Activated CD4-positive, alpha-beta T cell treated with anti-CD3 and anti-CD28 coated beads for 36 hours (primary cell): Measurements from ENCODE around the gene LYRM2. TPM values are rescaled to one million over a fixed set of nuclear protein-coding genes. Genes with fewer than 3 reads are reported as not detected.
A peak's percentile ranks its signal among the peaks of the same experiment; 100 is the strongest.

Experiments used
- ATAC-seq: fragments of 200-7000 bp; cut with Tn5 transposase; one replicate; pipeline ENCODE4 v1.10.0; 2021; ENCODE audit warnings: mild to moderate bottlenecking, moderate library complexity
- CTCF ChIA-PET: fragments of 350-600 bp; sonication (Branson Sonifier 250); formaldehyde crosslinking; loops from one replicate; lab custom pipeline; 2021; ENCODE audit warnings: antibody characterized with exemption; lab: Charles Lee
- POLR2A ChIA-PET: fragments of 350-600 bp; sonication (Branson Sonifier 250); formaldehyde crosslinking; loops from one replicate; lab custom pipeline; 2021; ENCODE audit warnings: antibody characterized with exemption, inconsistent platforms; lab: Charles Lee
- DNase-seq: peaks from one replicate; pipeline ENCODE4 v3.0.0-alpha.2; 2020
- H3K27ac Mint-ChIP-seq: one replicate; pipeline ENCODE4 v1.8.0; 2021; ENCODE audit warnings: mixed read lengths
- H3K27me3 Mint-ChIP-seq: one replicate; pipeline ENCODE4 v1.8.0; 2021; ENCODE audit warnings: mixed read lengths
- H3K36me3 Mint-ChIP-seq: one replicate; pipeline ENCODE4 v1.8.0; 2021; ENCODE audit warnings: low read depth, mixed read lengths
- H3K4me1 Mint-ChIP-seq: one replicate; pipeline ENCODE4 v1.8.0; 2021; ENCODE audit warnings: mixed read lengths
- H3K4me3 Mint-ChIP-seq: one replicate; pipeline ENCODE4 v1.8.0; 2021; ENCODE audit warnings: mild to moderate bottlenecking, moderate library complexity, mixed read lengths
- H3K9me3 Mint-ChIP-seq: one replicate; pipeline ENCODE4 v1.8.0; 2021; ENCODE audit warnings: low read depth, mixed read lengths
- intact Hi-C, 2 experiments: fragments of 100-400 bp; cut with DNase I in 1 of 2; cut with micrococcal nuclease in 1 of 2; formaldehyde crosslinking; loops; one replicate each; pipeline versions ENCODE4 v1.14.2 to v1.15.1; 2022 to 2024; cut with DNase I, micrococcal nuclease
- total RNA-seq, 2 experiments: library from RNA; stranded (reverse); gene quantifications; one replicate each; pipeline ENCODE4 v1.2.3, GENCODE V29; 2021

Gene LYRM2
- total RNA-seq, 2 experiments from 2014 or later, result 24.5 to 27.9 TPM

DNA sequence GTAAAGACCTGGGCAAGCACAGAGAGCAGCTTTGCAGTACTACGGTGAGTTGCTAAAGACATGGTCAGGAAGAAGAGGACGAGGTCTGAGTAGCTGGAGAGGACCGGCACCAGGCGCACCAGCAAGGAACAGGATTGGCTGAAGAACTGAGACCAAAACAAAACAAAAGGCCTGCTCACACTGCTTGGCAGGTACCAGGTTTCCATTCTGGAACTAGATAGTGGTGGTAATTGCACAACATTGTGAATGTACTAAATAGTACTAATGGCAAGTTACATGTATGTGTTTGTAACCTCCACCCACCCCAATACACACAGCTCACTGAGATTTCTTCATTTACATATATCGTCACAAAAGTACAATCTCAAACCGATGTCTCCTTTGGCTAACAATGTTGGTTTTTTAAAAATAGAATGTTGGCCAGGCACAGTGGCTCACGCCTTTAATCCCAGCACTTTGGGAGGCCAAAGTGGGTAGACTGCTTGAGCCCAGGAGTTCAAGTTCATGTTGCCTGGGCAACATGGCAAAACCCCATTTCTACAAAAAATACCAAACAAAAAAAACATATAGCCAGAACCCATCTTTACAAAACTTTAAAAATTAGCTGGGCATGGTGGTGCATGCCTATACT, 32.5 kb upstream of the LYRM2 start:
- ChIA-PET CTCF (interaction anchor here (1.0 kb wide), 1 partner anchor 9 kb away, joined by 4 read pairs; no protein-coding TSS in a partner anchor), POLR2A (interaction anchor here (1.0 kb wide), 1 partner anchor 38 kb away, joined by 3 read pairs; no protein-coding TSS in a partner anchor)
- no peaks in the 10 kb centered on the region for H3K27me3 Mint-ChIP-seq
- ATAC-seq (no peak), DNase-seq (no peak)
- no peaks in the 10 kb centered on the region for H3K9me3 Mint-ChIP-seq
- intact Hi-C loops, result no loop called here
- peaks cover 44% of the 10 kb centered on the region for H3K36me3 Mint-ChIP-seq
- H3K4me1 Mint-ChIP-seq, result no peaks in the 10 kb centered on the region
- no peak overlapping the region for H3K4me3 Mint-ChIP-seq
- no peak overlapping the region for H3K27ac Mint-ChIP-seq

DNA sequence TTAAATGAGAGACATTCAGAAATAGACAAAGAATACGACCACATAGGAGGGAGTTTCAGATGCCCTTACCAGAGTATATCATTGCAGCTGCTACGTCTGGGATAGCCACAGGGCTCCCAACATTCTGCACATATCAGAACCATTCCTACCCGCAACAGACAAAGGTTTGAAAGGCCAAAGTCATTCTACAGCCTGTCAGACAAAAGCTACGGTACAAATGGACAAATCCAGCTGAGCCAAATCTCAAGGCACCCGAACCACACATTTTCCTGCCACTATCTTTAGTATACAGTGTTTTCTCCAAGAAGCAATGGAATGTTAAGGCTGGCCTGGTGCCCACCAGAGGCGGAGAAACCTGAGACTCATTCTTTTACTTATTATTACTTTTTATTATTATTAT, 30.5 kb upstream of the LYRM2 start:
- intact Hi-C loops, result no loop called here
- H3K9me3 Mint-ChIP-seq, result no peaks in the 10 kb centered on the region
- no peaks in the 10 kb centered on the region for H3K4me1 Mint-ChIP-seq
- POLR2A ChIA-PET, result no interaction called here
- CTCF ChIA-PET, result no interaction called here
- ATAC-seq, result no peak
- no peaks in the 10 kb centered on the region for H3K27me3 Mint-ChIP-seq
- H3K4me3 Mint-ChIP-seq, result no peak overlapping the region
- peaks cover 37% of the 10 kb centered on the region for H3K36me3 Mint-ChIP-seq
- no peak for DNase-seq
- H3K27ac Mint-ChIP-seq, result no peak overlapping the region

GRCh38 chr6:89667872-89668556, 29.5 kb upstream of the LYRM2 start:
- POLR2A ChIA-PET, result no interaction called here
- DNase-seq (no peak), ATAC-seq (no peak)
- Mint-ChIP-seq H3K27me3 (no peaks in the 10 kb centered on the region), H3K27ac (no peak overlapping the region), H3K4me1 (no peaks in the 10 kb centered on the region), H3K9me3 (no peaks in the 10 kb centered on the region), H3K36me3 (peaks cover 39% of the 10 kb centered on the region), H3K4me3 (no peak overlapping the region)
- CTCF ChIA-PET, result interaction anchor here (0.6 to 0.8 kb wide), 2 partner anchors 17 to 202 kb away, joined by 3 to 4 read pairs; no protein-coding TSS in a partner anchor
- intact Hi-C loops, result no loop called here

DNA sequence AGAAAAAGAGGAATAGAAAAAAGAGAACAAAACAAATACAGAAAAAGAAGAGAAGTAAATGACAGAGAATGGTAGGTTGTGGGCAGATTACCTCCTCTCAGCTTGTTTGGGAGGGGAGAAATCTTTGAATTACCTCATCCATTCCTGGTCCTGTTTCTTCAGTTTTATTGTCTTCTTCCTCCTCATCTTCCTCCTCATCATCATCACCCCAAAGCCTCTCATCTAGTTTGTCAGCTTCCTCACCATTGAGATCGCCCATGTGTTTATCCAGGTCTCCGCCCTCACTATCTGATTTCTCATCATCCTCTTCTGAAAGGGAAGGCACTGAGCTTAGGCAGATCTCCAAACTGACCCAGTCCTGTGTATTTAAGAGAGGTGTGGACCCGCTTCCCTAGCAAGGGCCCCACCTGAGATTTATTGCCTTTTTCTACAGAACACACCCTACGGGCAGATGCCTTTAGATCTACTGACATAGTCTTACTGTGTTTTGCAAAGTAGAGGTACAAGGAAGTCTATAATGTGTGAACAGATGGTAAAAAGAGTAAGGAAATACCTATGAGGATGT, 24.2 kb upstream of the LYRM2 start:
- Mint-ChIP-seq H3K27me3 (no peaks in the 10 kb centered on the region), H3K27ac (peak overlapping the region; percentile 0), H3K36me3 (peaks cover 41% of the 10 kb centered on the region), H3K9me3 (no peaks in the 10 kb centered on the region), H3K4me1 (no peaks in the 10 kb centered on the region), H3K4me3 (no peak overlapping the region)
- ChIA-PET CTCF (interaction anchor here (0.6 to 1.4 kb wide), 3 partner anchors 8 to 100 kb away, joined by 3 to 5 read pairs (median 4); no protein-coding TSS in a partner anchor), POLR2A (no interaction called here)
- ATAC-seq (no peak), DNase-seq (no peak)
- intact Hi-C loops, result no loop called here

- POLR2A ChIA-PET, result no interaction called here
- no peaks in the 10 kb centered on the region for H3K9me3 Mint-ChIP-seq
- no peak overlapping the region for H3K27ac Mint-ChIP-seq
- intact Hi-C loops, result no loop called here
- H3K36me3 Mint-ChIP-seq, result peaks cover 46% of the 10 kb centered on the region
- DNase-seq (no peak), ATAC-seq (no peak)
- no peaks in the 10 kb centered on the region for H3K27me3 Mint-ChIP-seq
- no peaks in the 10 kb centered on the region for H3K4me1 Mint-ChIP-seq
- CTCF ChIA-PET, result interaction anchor here (1.4 kb wide), 1 partner anchor 10 kb away, joined by 4 read pairs; no protein-coding TSS in a partner anchor
- no peak overlapping the region for H3K4me3 Mint-ChIP-seq
Measured at GRCh38 chr6:89661559-89661958, 23.0 kb upstream of the LYRM2 start.

DNA sequence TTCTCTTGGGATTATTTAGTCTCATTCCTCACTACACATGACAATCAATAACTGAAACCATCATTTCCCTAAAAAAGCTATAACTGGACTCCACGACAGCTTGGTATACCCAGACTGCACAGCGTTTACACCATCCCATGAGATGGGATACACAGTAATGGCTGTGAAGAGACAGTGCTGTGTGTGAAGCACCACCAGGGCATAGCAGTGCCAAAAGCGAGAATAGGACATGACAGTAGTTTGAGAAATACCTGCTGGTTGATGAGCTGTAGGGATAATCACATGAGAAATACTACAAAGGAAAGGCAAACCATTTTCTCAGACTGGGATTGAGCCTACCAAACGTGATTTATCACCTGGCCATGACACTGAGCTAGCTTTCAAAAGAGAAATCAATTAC, 22.4 kb upstream of the LYRM2 start:
- POLR2A ChIA-PET, result no interaction called here
- ATAC-seq, result no peak
- no peak overlapping the region for H3K27ac Mint-ChIP-seq
- no peak overlapping the region for H3K4me3 Mint-ChIP-seq
- no peaks in the 10 kb centered on the region for H3K27me3 Mint-ChIP-seq
- intact Hi-C loops, result no loop called here
- H3K36me3 Mint-ChIP-seq, result peaks cover 47% of the 10 kb centered on the region
- DNase-seq, result no peak
- H3K4me1 Mint-ChIP-seq, result no peaks in the 10 kb centered on the region
- CTCF ChIA-PET, result interaction anchor here (1.4 kb wide), 1 partner anchor 10 kb away, joined by 4 read pairs; no protein-coding TSS in a partner anchor
- no peaks in the 10 kb centered on the region for H3K9me3 Mint-ChIP-seq

DNA sequence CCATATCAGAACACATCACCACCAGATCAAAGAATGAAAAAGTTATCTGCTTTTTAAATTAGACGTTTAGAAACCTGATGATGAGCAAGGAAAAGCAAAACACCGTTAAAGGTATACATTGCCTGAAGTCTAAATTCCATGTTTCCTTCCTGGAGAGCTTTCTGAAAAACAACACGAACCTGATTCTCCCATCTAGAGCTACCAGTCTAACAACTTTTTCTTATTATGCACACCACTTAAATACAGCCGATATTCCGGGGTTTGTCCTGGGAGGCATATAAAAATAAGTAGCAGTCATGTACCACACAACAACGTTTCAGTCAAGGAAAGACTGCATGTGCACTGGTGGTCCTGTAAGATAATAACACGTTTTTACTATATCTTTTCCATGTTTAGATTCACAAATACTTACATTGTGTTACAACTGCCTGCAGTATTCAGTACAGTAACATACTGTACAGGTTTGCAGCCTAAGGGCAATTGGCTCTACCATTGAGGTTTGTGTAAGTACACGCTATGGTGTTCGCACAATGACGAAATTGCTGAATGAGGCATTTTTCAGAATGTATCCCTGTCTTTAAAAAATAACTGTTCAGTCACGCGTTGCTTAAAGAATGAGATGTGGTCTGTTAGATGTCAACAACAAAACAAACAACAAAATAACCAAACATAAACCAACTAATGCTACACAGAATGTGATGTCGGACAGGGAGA, 19.1 kb upstream of the LYRM2 start:
- Mint-ChIP-seq H3K4me3 (no peak overlapping the region), H3K27ac (no peak overlapping the region), H3K27me3 (no peaks in the 10 kb centered on the region), H3K9me3 (no peaks in the 10 kb centered on the region), H3K4me1 (no peaks in the 10 kb centered on the region), H3K36me3 (peaks cover 47% of the 10 kb centered on the region)
- ChIA-PET CTCF (no interaction called here), POLR2A (no interaction called here)
- no peak for DNase-seq
- ATAC-seq, result no peak
- intact Hi-C loops, result no loop called here

DNA sequence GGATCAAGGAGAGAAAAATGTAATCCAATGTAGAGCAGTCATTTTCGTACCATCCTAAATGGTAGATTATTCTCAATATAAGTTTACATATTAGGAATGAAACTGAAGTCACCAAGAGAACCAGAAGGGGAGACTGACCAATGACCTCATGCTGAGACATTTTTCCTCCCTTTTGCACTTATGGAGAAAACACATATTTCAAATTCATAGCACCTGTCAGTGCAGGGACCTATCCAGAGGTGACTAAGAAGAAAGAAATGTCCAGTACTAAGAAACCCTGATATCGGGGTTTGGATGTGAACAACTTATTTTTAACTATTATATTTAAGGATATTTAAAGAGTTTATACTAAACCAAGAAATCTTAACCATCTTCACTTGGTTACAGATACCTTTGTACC, 16.6 kb upstream of the LYRM2 start:
- Mint-ChIP-seq H3K36me3 (peaks cover 51% of the 10 kb centered on the region), H3K9me3 (no peaks in the 10 kb centered on the region), H3K27ac (no peak overlapping the region), H3K27me3 (no peaks in the 10 kb centered on the region), H3K4me1 (no peaks in the 10 kb centered on the region), H3K4me3 (no peak overlapping the region)
- intact Hi-C loops, result no loop called here
- ChIA-PET CTCF (interaction anchor here (0.9 to 1.3 kb wide), 2 partner anchors 16 to 283 kb away, joined by 3 to 4 read pairs; partner anchors contain the start of gene LYRM2), POLR2A (no interaction called here)
- ATAC-seq, result no peak
- no peak for DNase-seq

GRCh38 chr6:89650579-89650978, 12.0 kb upstream of the LYRM2 start:
- H3K4me1 Mint-ChIP-seq, result no peaks in the 10 kb centered on the region
- peaks cover 55% of the 10 kb centered on the region for H3K36me3 Mint-ChIP-seq

GRCh38 chr6:89649682-89650081, 11.1 kb upstream of the LYRM2 start:
- Mint-ChIP-seq H3K27ac (no peak overlapping the region), H3K9me3 (no peaks in the 10 kb centered on the region), H3K36me3 (peaks cover 53% of the 10 kb centered on the region), H3K4me1 (no peaks in the 10 kb centered on the region), H3K4me3 (no peak overlapping the region), H3K27me3 (no peaks in the 10 kb centered on the region)
- no peak for ATAC-seq
- CTCF ChIA-PET, result no interaction called here
- POLR2A ChIA-PET, result interaction anchor here (0.6 kb wide), 1 partner anchor 129 kb away, joined by 3 read pairs; no protein-coding TSS in a partner anchor
- DNase-seq, result no peak
- intact Hi-C loops, result no loop called here

More at GRCh38 chr6:89650579-89650978, 12.0 kb upstream of the LYRM2 start:
- H3K9me3 Mint-ChIP-seq, result no peaks in the 10 kb centered on the region
- ATAC-seq (no peak), DNase-seq (no peak)
- no peak overlapping the region for H3K27ac Mint-ChIP-seq
- intact Hi-C loops, result no loop called here
- POLR2A ChIA-PET, result no interaction called here
- CTCF ChIA-PET, result no interaction called here
- H3K4me3 Mint-ChIP-seq, result no peak overlapping the region
- H3K27me3 Mint-ChIP-seq, result no peaks in the 10 kb centered on the region

GRCh38 chr6:89644864-89645263, 6.3 kb upstream of the LYRM2 start:
- DNase-seq (no peak), ATAC-seq (no peak)
- Mint-ChIP-seq H3K27me3 (no peaks in the 10 kb centered on the region), H3K27ac (no peak overlapping the region), H3K4me1 (no peaks in the 10 kb centered on the region), H3K36me3 (peaks cover 47% of the 10 kb centered on the region), H3K4me3 (no peak overlapping the region), H3K9me3 (no peaks in the 10 kb centered on the region)
- POLR2A ChIA-PET, result no interaction called here
- intact Hi-C loops, result no loop called here
- CTCF ChIA-PET, result interaction anchor here (1.0 kb wide), 1 partner anchor 212 kb away, joined by 3 read pairs; no protein-coding TSS in a partner anchor
